Measurements from ENCODE around the gene RAP1GDS1. TPM values are rescaled to one million over a fixed set of nuclear protein-coding genes. Genes with fewer than 3 reads are reported as not detected.

RAP1GDS1 gene
- total RNA-seq, 1 experiment from 2014 or later = 40.8 TPM

DNA sequence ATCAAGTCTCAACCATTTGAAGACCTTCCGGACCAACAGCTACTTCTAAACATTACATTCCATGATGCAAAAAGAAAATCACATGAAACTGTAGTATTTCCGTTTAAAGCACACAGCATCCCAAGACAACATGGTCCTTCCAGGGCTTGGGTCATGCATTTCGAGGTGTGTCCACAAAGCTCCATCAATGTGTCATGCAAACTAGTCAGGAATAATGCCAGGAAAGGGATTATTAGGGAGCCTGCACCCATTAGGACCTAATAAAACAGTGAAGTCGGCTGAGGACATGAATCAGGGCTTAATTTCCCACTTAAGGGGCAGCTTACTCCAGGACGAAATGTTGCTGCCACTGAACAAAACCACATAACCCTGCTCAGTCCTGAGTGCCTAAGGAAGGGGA lies 219.4 kb downstream of the RAP1GDS1 start:
- H3K4me1 ChIP-seq (ENCODE audit: control insufficient read depth in 1 of 2, insufficient read depth in 2 of 2, low read length in 2 of 2) = peaks cover 3 to 59% of the 10 kb centered on the region in 2 experiments; a peak in 3 of 4 replicates
- intact Hi-C loops (cut with micrococcal nuclease) = no loop called here
- H3K79me2 ChIP-seq (ENCODE audit: insufficient read depth, low read length) = peaks cover 37% of the 10 kb centered on the region; the same call in 1 of the 2 replicates
- no peak overlapping the region for H2AFZ ChIP-seq (ENCODE audit: low read depth, low read length, poor library complexity, severe bottlenecking)
- no peak overlapping the region for H3K27ac ChIP-seq (ENCODE audit: low read depth, low read length)
- no TSS peak for BruUV-seq (replicated peaks)
- ChIA-PET RAD21 (ENCODE audit: low non-redundant PET in 1 of 2, low total read pairs in 2 of 2, uncharacterized antibody in 2 of 2, unreplicated experiment in 2 of 2) (no interaction called here), POLR2A (no interaction called here), CTCF (no interaction called here)
- H4K20me1 ChIP-seq (ENCODE audit: insufficient read depth) = no peaks in the 10 kb centered on the region
- no peak overlapping the region for H3K9ac ChIP-seq (ENCODE audit: low read length)
- TF ChIP-seq POLR2AphosphoS5 (IDR thresholded peaks at IDR 0.05; ENCODE audit: low read depth, low read length) = no peak
- TF ChIP-seq EZH2 (IDR thresholded peaks at IDR 0.05) = no peak
- no peak for TF ChIP-seq FOSL1 (IDR thresholded peaks at IDR 0.05; ENCODE audit: low read depth)
- TF ChIP-seq YY1 (IDR thresholded peaks at IDR 0.05; ENCODE audit: extremely low read depth, insufficient replicate concordance, low read depth, low read length) = no peak
- H3K9me3 ChIP-seq (ENCODE audit: control insufficient read depth in 1 of 2, insufficient read depth in 1 of 2, low read depth in 1 of 2, low read length in 2 of 2) = no peaks in the 10 kb centered on the region
- ATAC-seq = no peak
- H3K4me2 ChIP-seq (ENCODE audit: low read length) = no peak overlapping the region; the same call in 1 of the 2 replicates
- H3K27me3 ChIP-seq (ENCODE audit: insufficient read depth, low read length) = no peaks in the 10 kb centered on the region
- DNase-seq (ENCODE audit: low read depth, low spot score) = no peak
- H3K4me3 ChIP-seq (replicated peaks in 1 of 2; ENCODE audit: low read depth in 1 of 2, low read length in 2 of 2) = no peak overlapping the region
- H3K36me3 ChIP-seq (ENCODE audit: control insufficient read depth in 1 of 2, insufficient read depth in 2 of 2, low read length in 2 of 2) = peaks cover 3 to 25% of the 10 kb centered on the region in 2 experiments; a peak in 1 of 4 replicates
- no peaks in the 10 kb centered on the region for H3K9me2 ChIP-seq (ENCODE audit: insufficient read depth)

DNA sequence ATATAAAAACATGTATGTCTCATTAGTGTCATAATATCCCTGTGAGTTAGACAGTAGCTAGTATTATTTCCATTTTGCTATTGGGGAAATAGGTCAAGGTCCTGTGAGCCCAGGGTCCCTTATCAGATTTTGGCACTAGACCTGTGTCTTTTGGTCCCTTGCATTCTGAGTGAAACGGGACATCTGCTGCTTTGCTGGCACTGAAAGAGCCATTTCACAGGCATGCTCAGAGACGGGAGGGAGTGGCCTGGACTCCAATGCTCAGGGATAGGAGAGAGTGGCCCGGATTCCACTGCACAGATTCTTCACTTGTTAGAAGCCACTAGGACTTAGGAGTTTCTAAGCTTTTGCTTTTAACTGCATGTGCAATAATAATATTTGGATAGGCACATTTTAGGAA lies 220.0 kb downstream of the RAP1GDS1 start:
- ChIA-PET RAD21 (ENCODE audit: low non-redundant PET in 1 of 2, low total read pairs in 2 of 2, uncharacterized antibody in 2 of 2, unreplicated experiment in 2 of 2) (no interaction called here), POLR2A (no interaction called here), CTCF (no interaction called here)
- Histone ChIP-seq H3K9ac (ENCODE audit: low read length) (no peak overlapping the region), H3K79me2 (ENCODE audit: insufficient read depth, low read length) (peaks cover 44% of the 10 kb centered on the region; the same call in 1 of the 2 replicates), H3K9me3 (ENCODE audit: control insufficient read depth in 1 of 2, insufficient read depth in 1 of 2, low read depth in 1 of 2, low read length in 2 of 2) (no peaks in the 10 kb centered on the region), H3K4me3 (replicated peaks in 1 of 2; ENCODE audit: low read depth in 1 of 2, low read length in 2 of 2) (no peak overlapping the region), H3K9me2 (ENCODE audit: insufficient read depth) (no peaks in the 10 kb centered on the region), H3K27ac (ENCODE audit: low read depth, low read length) (no peak overlapping the region), H3K4me1 (ENCODE audit: control insufficient read depth in 1 of 2, insufficient read depth in 2 of 2, low read length in 2 of 2) (peaks cover 3 to 59% of the 10 kb centered on the region in 2 experiments; a peak in 3 of 4 replicates), H3K36me3 (ENCODE audit: control insufficient read depth in 1 of 2, insufficient read depth in 2 of 2, low read length in 2 of 2) (peaks cover 3 to 22% of the 10 kb centered on the region in 2 experiments; a peak in 1 of 4 replicates), H2AFZ (ENCODE audit: low read depth, low read length, poor library complexity, severe bottlenecking) (no peak overlapping the region), H3K4me2 (ENCODE audit: low read length) (no peak overlapping the region), H3K27me3 (ENCODE audit: insufficient read depth, low read length) (no peaks in the 10 kb centered on the region), H4K20me1 (ENCODE audit: insufficient read depth) (no peaks in the 10 kb centered on the region)
- BruUV-seq (replicated peaks) = no TSS peak
- ATAC-seq (no peak), DNase-seq (ENCODE audit: low read depth, low spot score) (no peak)
- intact Hi-C loops (cut with micrococcal nuclease) = no loop called here
- no peak for TF ChIP-seq EGR1 (IDR thresholded peaks at IDR 0.05; ENCODE audit: low read depth)
- TF ChIP-seq YY1 (IDR thresholded peaks at IDR 0.05; ENCODE audit: extremely low read depth, insufficient replicate concordance, low read depth, low read length) = no peak
- no peak for TF ChIP-seq SRF (IDR thresholded peaks at IDR 0.05; ENCODE audit: low read depth)
- TF ChIP-seq TCF7L2 (IDR thresholded peaks at IDR 0.05; ENCODE audit: borderline replicate concordance, extremely low read depth, insufficient read depth, insufficient read length) = no peak
- TF ChIP-seq, protein P1, sequence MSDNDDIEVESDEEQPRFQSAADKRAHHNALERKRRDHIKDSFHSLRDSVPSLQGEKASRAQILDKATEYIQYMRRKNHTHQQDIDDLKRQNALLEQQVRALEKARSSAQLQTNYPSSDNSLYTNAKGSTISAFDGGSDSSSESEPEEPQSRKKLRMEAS (IDR thresholded peaks at IDR 0.05) = no peak
- TF ChIP-seq CEBPB (IDR thresholded peaks at IDR 0.05; ENCODE audit: low read depth) = no peak
- no peak for TF ChIP-seq FOSL1 (IDR thresholded peaks at IDR 0.05; ENCODE audit: low read depth)
- no peak for TF ChIP-seq CBX3 (IDR thresholded peaks at IDR 0.05; ENCODE audit: low read depth)
- TF ChIP-seq ZNF274 (IDR thresholded peaks at IDR 0.05; ENCODE audit: low read depth, low read length) = no peak
- TF ChIP-seq, protein P2, sequence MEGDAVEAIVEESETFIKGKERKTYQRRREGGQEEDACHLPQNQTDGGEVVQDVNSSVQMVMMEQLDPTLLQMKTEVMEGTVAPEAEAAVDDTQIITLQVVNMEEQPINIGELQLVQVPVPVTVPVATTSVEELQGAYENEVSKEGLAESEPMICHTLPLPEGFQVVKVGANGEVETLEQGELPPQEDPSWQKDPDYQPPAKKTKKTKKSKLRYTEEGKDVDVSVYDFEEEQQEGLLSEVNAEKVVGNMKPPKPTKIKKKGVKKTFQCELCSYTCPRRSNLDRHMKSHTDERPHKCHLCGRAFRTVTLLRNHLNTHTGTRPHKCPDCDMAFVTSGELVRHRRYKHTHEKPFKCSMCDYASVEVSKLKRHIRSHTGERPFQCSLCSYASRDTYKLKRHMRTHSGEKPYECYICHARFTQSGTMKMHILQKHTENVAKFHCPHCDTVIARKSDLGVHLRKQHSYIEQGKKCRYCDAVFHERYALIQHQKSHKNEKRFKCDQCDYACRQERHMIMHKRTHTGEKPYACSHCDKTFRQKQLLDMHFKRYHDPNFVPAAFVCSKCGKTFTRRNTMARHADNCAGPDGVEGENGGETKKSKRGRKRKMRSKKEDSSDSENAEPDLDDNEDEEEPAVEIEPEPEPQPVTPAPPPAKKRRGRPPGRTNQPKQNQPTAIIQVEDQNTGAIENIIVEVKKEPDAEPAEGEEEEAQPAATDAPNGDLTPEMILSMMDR (IDR thresholded peaks at IDR 0.05 in 2 of 3, conservative IDR thresholded peaks at IDR 0.05 in 1 of 3; ENCODE audit: borderline replicate concordance in 1 of 3, insufficient read depth in 1 of 3, low read depth in 2 of 3, low read length in 2 of 3) = no peak
- TF ChIP-seq ZFX (IDR thresholded peaks at IDR 0.05) = no peak
- no peak for TF ChIP-seq EZH2phosphoT487 (IDR thresholded peaks at IDR 0.05; ENCODE audit: borderline replicate concordance)
- no peak for TF ChIP-seq ELF1 (IDR thresholded peaks at IDR 0.05; ENCODE audit: borderline replicate concordance, low read depth)
- no peak for TF ChIP-seq POLR2AphosphoS5 (IDR thresholded peaks at IDR 0.05; ENCODE audit: low read depth, low read length)
- TF ChIP-seq POLR2A (IDR thresholded peaks at IDR 0.05; ENCODE audit: borderline replicate concordance, extremely low read depth, insufficient read depth, insufficient read length) = no peak
- no peak for TF ChIP-seq EZH2 (IDR thresholded peaks at IDR 0.05)
